Chondrocyte (in vitro differentiated cells): Measurements from ENCODE around the gene PPP2R3C. TPM values are rescaled to one million over a fixed set of nuclear protein-coding genes. Genes with fewer than 3 reads are reported as not detected.

Experiments
- DNase-seq: peaks from one replicate; pipeline ENCODE4 v3.0.0; 2021; ENCODE audit warnings: mixed read lengths, low spot score
- H3K27ac Mint-ChIP-seq: one replicate; pipeline ENCODE4 v1.8.0; 2021; ENCODE audit warnings: mild to moderate bottlenecking, moderate library complexity, mixed read lengths; ENCODE audit not compliant: unreplicated experiment
- H3K27me3 Mint-ChIP-seq: 2 replicates; pipeline ENCODE4 v1.8.0; 2021; ENCODE audit warnings: low read depth, mixed read lengths
- H3K36me3 Mint-ChIP-seq: 2 replicates; pipeline ENCODE4 v1.8.0; 2021; ENCODE audit warnings: low read depth, mixed read lengths
- H3K4me1 Mint-ChIP-seq: 2 replicates; pipeline ENCODE4 v1.8.0; 2021; ENCODE audit warnings: low read depth, mild to moderate bottlenecking, mixed read lengths
- H3K4me3 Mint-ChIP-seq: one replicate; pipeline ENCODE4 v1.8.0; 2021; ENCODE audit warnings: mild to moderate bottlenecking, moderate library complexity, mixed read lengths; ENCODE audit not compliant: unreplicated experiment
- H3K9me3 Mint-ChIP-seq: 2 replicates; pipeline ENCODE4 v1.8.0; 2021; ENCODE audit warnings: low read depth, mixed read lengths
- total RNA-seq: library from RNA; stranded (reverse); gene quantifications from 3 replicates; pipeline ENCODE4 v1.2.1, GENCODE V29; 2021
- TF ChIP-seq, protein P1 (sequence below): fragments of 200-600 bp; sonication (generic); IDR thresholded peaks from 2 replicates; pipeline ENCODE4 v1.5.0; 2021; ENCODE audit warnings: antibody characterized with exemption, mild to moderate bottlenecking, moderate library complexity

The PPP2R3C gene
- total RNA-seq, 1 donor from 2014 or later: 37.4 TPM

DNA sequence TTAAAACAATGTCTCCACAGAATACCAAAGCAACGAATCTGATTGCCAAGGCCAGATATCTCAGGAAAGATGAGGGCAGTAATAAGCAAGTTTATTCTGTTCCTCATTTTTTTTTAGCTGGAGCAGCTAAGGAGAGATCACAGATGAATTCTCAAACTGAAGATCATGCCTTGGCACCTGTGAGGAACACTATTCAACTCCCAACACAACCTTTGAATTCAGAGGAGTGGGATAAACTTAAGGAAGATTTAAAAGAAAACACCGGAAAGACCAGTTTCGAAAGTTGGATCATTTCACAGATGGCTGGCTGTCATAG lies 1.6 kb upstream of the PPP2R3C start:
- no peaks in the 10 kb centered on the region for H3K9me3 Mint-ChIP-seq
- peak overlapping the region; percentile 99 for H3K27ac Mint-ChIP-seq
- H3K4me1 Mint-ChIP-seq: peaks cover 63% of the 10 kb centered on the region
- peak overlapping the region; percentile 97 for H3K4me3 Mint-ChIP-seq
- H3K36me3 Mint-ChIP-seq: peaks cover 13% of the 10 kb centered on the region
- no peak for DNase-seq
- TF ChIP-seq, protein P1, sequence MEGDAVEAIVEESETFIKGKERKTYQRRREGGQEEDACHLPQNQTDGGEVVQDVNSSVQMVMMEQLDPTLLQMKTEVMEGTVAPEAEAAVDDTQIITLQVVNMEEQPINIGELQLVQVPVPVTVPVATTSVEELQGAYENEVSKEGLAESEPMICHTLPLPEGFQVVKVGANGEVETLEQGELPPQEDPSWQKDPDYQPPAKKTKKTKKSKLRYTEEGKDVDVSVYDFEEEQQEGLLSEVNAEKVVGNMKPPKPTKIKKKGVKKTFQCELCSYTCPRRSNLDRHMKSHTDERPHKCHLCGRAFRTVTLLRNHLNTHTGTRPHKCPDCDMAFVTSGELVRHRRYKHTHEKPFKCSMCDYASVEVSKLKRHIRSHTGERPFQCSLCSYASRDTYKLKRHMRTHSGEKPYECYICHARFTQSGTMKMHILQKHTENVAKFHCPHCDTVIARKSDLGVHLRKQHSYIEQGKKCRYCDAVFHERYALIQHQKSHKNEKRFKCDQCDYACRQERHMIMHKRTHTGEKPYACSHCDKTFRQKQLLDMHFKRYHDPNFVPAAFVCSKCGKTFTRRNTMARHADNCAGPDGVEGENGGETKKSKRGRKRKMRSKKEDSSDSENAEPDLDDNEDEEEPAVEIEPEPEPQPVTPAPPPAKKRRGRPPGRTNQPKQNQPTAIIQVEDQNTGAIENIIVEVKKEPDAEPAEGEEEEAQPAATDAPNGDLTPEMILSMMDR: no peak
- H3K27me3 Mint-ChIP-seq: no peaks in the 10 kb centered on the region

DNA sequence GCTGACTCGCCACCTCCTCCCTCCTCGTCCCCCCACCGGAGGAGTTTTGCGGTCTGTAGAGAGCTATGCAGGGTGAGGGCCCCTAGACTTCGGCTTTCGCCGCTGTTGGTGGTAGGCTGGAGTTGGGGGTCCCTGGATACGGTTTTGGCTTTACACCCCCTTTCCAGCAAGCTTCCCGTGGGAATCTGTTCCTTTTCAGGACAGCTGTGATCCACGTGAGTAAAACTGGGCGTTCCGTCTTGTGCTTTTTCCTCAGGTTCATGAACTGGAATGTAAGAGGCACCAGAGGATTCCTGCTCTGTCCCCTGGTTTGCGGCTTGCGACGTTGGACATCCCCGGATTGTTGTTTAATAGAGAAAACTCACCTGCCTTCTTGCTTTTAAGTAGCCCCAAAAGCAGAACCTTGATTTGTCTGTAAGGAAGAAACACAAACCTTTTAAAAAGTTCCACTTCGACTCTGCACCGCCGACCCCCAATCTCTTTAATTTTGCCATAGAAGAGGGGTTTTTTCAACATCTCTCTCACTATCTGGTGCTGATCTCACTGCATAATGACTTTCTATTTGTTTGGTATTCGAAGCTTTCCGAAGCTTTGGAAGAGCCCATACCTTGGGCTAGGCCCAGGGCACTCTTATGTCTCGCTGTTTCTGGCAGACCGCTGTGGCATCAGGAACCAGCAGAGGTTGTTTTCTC lies 1.1 kb upstream of the PPP2R3C start:
- H3K4me3 Mint-ChIP-seq: peak overlapping the region; percentile 97
- H3K36me3 Mint-ChIP-seq: peaks cover 13% of the 10 kb centered on the region
- H3K27ac Mint-ChIP-seq: peak overlapping the region; percentile 99
- DNase-seq: no peak
- H3K9me3 Mint-ChIP-seq: no peaks in the 10 kb centered on the region
- peaks cover 63% of the 10 kb centered on the region for H3K4me1 Mint-ChIP-seq
- TF ChIP-seq, protein P1: peak; percentile 24
- H3K27me3 Mint-ChIP-seq: no peaks in the 10 kb centered on the region

DNA sequence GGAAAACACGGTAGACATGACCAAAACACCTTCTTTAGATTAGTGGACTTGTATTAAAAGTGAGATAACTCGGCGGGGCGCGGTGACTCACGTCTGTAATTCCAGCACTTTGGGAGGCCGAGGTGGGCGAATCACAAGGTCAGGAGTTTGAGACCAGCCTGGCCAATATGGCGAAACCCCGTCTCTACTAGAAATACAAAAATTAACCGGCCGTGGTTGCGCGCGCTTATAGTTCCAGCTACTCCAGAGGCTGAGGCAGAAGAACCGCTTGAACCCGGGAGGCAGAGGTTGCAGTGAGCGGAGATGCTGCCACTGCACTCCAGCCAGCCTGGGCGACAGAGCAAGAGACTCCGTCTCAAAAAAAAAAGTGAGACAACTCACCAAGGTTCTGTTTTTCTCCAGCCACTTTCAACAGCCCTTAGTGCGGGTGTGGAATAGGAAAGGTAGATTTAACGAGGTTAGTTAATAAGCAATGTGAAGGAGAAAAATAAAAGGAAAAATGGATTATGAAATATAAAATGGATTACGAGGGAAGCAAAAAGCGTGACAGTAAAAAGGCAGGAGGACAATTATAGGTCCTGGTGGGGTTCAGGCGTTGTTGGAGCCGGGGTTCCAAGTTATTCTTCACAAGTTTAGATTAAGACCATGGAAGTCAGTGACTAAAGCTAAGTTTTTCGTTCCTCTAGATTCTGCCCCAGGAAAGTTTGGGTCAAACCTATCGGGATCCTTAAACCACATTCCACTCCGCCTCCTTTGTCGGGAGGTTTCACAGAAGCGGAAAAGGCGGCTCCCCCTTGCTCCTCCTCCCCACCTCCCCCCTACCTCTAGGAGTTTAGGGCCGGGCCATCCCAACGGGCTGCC lies 534 bp downstream of the PPP2R3C start:
- peaks cover 9% of the 10 kb centered on the region for H3K36me3 Mint-ChIP-seq
- TF ChIP-seq, protein P1: no peak
- H3K4me1 Mint-ChIP-seq: peaks cover 64% of the 10 kb centered on the region
- peak overlapping the region; percentile 99 for H3K27ac Mint-ChIP-seq
- H3K4me3 Mint-ChIP-seq: peak overlapping the region; percentile 97
- no peaks in the 10 kb centered on the region for H3K9me3 Mint-ChIP-seq
- no peaks in the 10 kb centered on the region for H3K27me3 Mint-ChIP-seq
- DNase-seq: no peak

DNA sequence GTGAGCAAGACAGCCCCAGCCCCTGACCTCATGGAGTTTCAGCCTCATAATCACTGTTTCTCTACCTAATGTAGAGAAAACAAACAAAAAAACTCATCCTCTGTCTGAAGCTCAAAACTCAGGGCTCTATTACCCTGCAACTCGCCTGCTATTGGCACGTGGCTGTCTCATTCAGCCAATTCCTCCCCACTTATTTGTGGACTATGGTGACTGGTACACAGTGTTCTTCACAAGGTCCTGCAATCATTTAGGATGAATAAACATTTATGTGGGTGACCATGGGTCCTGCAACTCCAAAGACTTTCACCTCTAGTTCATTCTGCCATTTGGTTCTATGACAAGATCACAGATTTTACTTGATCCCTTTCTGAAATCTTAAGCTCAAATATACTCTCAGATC lies 4.7 kb downstream of the PPP2R3C start:
- TF ChIP-seq, protein P1: no peak
- H3K9me3 Mint-ChIP-seq: no peaks in the 10 kb centered on the region

DNA sequence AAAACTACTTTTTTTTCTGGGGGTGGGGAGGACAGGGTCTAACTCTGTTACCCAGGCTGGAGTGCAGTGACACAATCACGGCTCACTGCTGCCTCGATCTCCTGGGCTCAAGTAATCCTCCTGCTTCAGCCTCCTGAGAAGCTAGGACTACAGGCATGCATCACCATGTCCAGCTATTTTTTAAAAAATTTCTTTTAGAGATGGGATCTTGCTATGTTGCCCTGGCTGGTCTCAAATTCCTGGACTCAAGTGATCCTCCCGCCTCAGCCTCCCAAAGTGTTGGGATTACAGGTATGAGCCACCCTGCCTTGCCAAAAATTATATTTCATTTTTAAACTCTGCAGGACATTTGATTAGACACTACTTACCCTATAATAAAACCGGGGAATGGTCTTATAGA lies 5.5 kb downstream of the PPP2R3C start:
- Mint-ChIP-seq H3K27me3 (no peaks in the 10 kb centered on the region), H3K36me3 (peaks cover 29% of the 10 kb centered on the region), H3K27ac (no peak overlapping the region), H3K9me3 (no peaks in the 10 kb centered on the region), H3K4me1 (peaks cover 44% of the 10 kb centered on the region), H3K4me3 (no peak overlapping the region)
- DNase-seq: no peak
- TF ChIP-seq, protein P1: no peak

More for the DNA sequence above, 4.7 kb downstream of the PPP2R3C start:
- peak overlapping the region; percentile 28 for H3K27ac Mint-ChIP-seq
- H3K4me3 Mint-ChIP-seq: no peak overlapping the region
- peaks cover 47% of the 10 kb centered on the region for H3K4me1 Mint-ChIP-seq
- H3K27me3 Mint-ChIP-seq: no peaks in the 10 kb centered on the region
- no peak for DNase-seq
- H3K36me3 Mint-ChIP-seq: peaks cover 22% of the 10 kb centered on the region
